GM12865 (cell line): ENCODE measurements around the gene GPATCH8.

Experiments
- DNase-seq: peaks from one replicate; pipeline ENCODE4 v3.0.0; 2010; ENCODE audit warnings: low read depth
- H3K4me3 ChIP-seq: 2 replicates; pipeline ENCODE4 v1.5.1; 2011; ENCODE audit warnings: mild to moderate bottlenecking, low read depth, low read length, control low read depth
- CTCF ChIP-seq: IDR thresholded peaks from 2 replicates; pipeline ENCODE4 v1.5.1; 2011; ENCODE audit warnings: low read length, control low read depth, low read depth, inconsistent platforms; ENCODE audit not compliant: insufficient read depth; ENCODE audit errors: missing control alignments

Gene GPATCH8

GRCh38 chr17:44432254-44433157 lies 70.7 kb downstream of the GPATCH8 start:
- no peak overlapping the region for H3K4me3 ChIP-seq
- TF ChIP-seq CTCF = no peak
- no peak for DNase-seq

- TF ChIP-seq CTCF = no peak
- H3K4me3 ChIP-seq = no peak overlapping the region
- DNase-seq = no peak
Observed at GRCh38 chr17:44424828-44425461, 78.3 kb downstream of the GPATCH8 start.

GRCh38 chr17:44417553-44417952 lies 85.7 kb downstream of the GPATCH8 start:
- peak; percentile 53 for DNase-seq
- TF ChIP-seq CTCF = no peak
- H3K4me3 ChIP-seq = no peak overlapping the region

- no peak for DNase-seq
- no peak for TF ChIP-seq CTCF
- no peak overlapping the region for H3K4me3 ChIP-seq
Observed at GRCh38 chr17:44416558-44417289, 86.5 kb downstream of the GPATCH8 start.

GRCh38 chr17:44414394-44415155 lies 88.6 kb downstream of the GPATCH8 start:
- no peak overlapping the region for H3K4me3 ChIP-seq
- no peak for TF ChIP-seq CTCF
- DNase-seq = no peak

GRCh38 chr17:44409309-44410028 lies 93.7 kb downstream of the GPATCH8 start:
- no peak overlapping the region for H3K4me3 ChIP-seq
- peak; percentile 1 for TF ChIP-seq CTCF
- no peak for DNase-seq
